PC-3 (cell line): ENCODE measurements around the gene SDF2. TPM values are rescaled to one million over a fixed set of nuclear protein-coding genes. Genes with fewer than 3 reads are reported as not detected.

Source experiments
- ATAC-seq: fragments of 200-7000 bp; cut with Tn5 transposase; 2 replicates; pipeline ENCODE4 v1.9.1; 2020; ENCODE audit warnings: mild to moderate bottlenecking, moderate library complexity
- BruUV-seq: library from RNA; stranded (reverse); fragments of 400-500 nt; replicated peaks from 2 replicates; lab custom pipeline; 2021; lab: Mats Ljungman, UMichigan
- CTCF ChIA-PET: fragments of 300-600 bp; sonication (Branson Sonifier 250); formaldehyde crosslinking; loops from one replicate; lab custom pipeline; 2022; ENCODE audit warnings: antibody characterized with exemption; lab: Charles Lee
- POLR2A ChIA-PET: fragments of 300-600 bp; sonication (Branson Sonifier 250); formaldehyde crosslinking; loops from one replicate; lab custom pipeline; 2022; ENCODE audit warnings: antibody characterized with exemption; ENCODE audit not compliant: unreplicated experiment; lab: Charles Lee
- DNase-seq: peaks from one replicate; pipeline ENCODE4 v3.0.0-alpha.2; 2015
- H2AFZ ChIP-seq: fragments of 300-600 bp; sonication (generic); 2 replicates; pipeline ENCODE4 v1.6.0; 2016; ENCODE audit warnings: antibody characterized with exemption, low read length
- H3F3A ChIP-seq: fragments of 300-600 bp; sonication (generic); one replicate; pipeline ENCODE4 v1.6.0; 2017; ENCODE audit warnings: antibody characterized with exemption, low read length, control low read depth, mild to moderate bottlenecking; ENCODE audit not compliant: unreplicated experiment
- H3K27ac ChIP-seq: fragments of 300-600 bp; sonication (generic); 2 replicates; pipeline ENCODE4 v1.5.1; 2016; ENCODE audit warnings: mild to moderate bottlenecking, low read length
- H3K27me3 ChIP-seq: fragments of 300-600 bp; sonication (generic); 2 replicates; pipeline ENCODE4 v1.6.1; 2016; ENCODE audit warnings: low read length, mixed read lengths
- H3K36me3 ChIP-seq: fragments of 300-600 bp; sonication (generic); 2 replicates; pipeline ENCODE4 v1.6.1; 2016; ENCODE audit warnings: low read depth, mixed run types, low read length, mixed read lengths
- H3K4me1 ChIP-seq: fragments of 300-600 bp; sonication (generic); 2 replicates; pipeline ENCODE4 v1.5.1; 2016; ENCODE audit warnings: low read length; ENCODE audit not compliant: insufficient read depth
- H3K4me2 ChIP-seq: fragments of 300-600 bp; sonication (generic); 2 replicates; pipeline ENCODE4 v1.6.0; 2016; ENCODE audit warnings: low read length
- H3K4me3 ChIP-seq: fragments of 300-600 bp; sonication (generic); 2 replicates; pipeline ENCODE4 v1.5.1; 2016; ENCODE audit warnings: mild to moderate bottlenecking, low read length, mixed read lengths
- H3K79me2 ChIP-seq: fragments of 300-600 bp; sonication (generic); 2 replicates; pipeline ENCODE4 v1.6.1; 2017; ENCODE audit warnings: low read length, mixed read lengths
- H3K9ac ChIP-seq: fragments of 300-600 bp; sonication (generic); 2 replicates; pipeline ENCODE4 v1.6.0; 2016; ENCODE audit warnings: mild to moderate bottlenecking, low read length
- H3K9me2 ChIP-seq: fragments of 300-600 bp; sonication (generic); replicated peaks from 2 replicates; pipeline ENCODE4 v1.6.1; 2016; ENCODE audit warnings: mixed run types, low read length, mixed read lengths
- H3K9me3 ChIP-seq: fragments of 300-600 bp; sonication (generic); 2 replicates; pipeline ENCODE4 v1.6.1; 2016; ENCODE audit warnings: low read length, mixed read lengths
- H4K20me1 ChIP-seq: fragments of 300-600 bp; sonication (generic); 2 replicates; pipeline ENCODE4 v1.6.1; 2016; ENCODE audit warnings: low read length, mixed read lengths
- CTCF ChIP-seq: fragments of 300-600 bp; sonication (generic); conservative IDR thresholded peaks from 2 replicates; pipeline ENCODE4 v1.5.1; 2017; ENCODE audit warnings: antibody characterized with exemption, low read depth, mild to moderate bottlenecking, low read length
- EZH2 ChIP-seq: fragments of 300-600 bp; sonication (generic); IDR thresholded peaks from one replicate; pipeline ENCODE4 v1.6.1; 2017; ENCODE audit warnings: antibody characterized with exemption, mild to moderate bottlenecking, low read length; ENCODE audit not compliant: unreplicated experiment
- EZH2phosphoT487 ChIP-seq: fragments of 300-600 bp; sonication (generic); IDR thresholded peaks from 2 replicates; pipeline ENCODE4 v1.6.1; 2018; ENCODE audit warnings: mild to moderate bottlenecking, antibody characterized with exemption, low read length, borderline replicate concordance
- intact Hi-C: fragments of 100-400 bp; cut with micrococcal nuclease; formaldehyde crosslinking; loops from 2 replicates; pipeline ENCODE4 v1.9.0; 2023
- total RNA-seq: library from RNA; depleted of rRNA; stranded (reverse); fragments of >200 nt; gene quantifications from 2 replicates; pipeline ENCODE4 v1.2.3, GENCODE V29; 2014

SDF2 gene
- total RNA-seq, 1 experiment from 2014 or later = 34.0 TPM

- no peaks in the 10 kb centered on the region for H3F3A ChIP-seq
- no peak overlapping the region for H3K4me2 ChIP-seq
- TF ChIP-seq EZH2phosphoT487 = no peak
- no peak for TF ChIP-seq EZH2
- no peak for TF ChIP-seq CTCF
- DNase-seq (no peak), ATAC-seq (no peak)
- H3K9me3 ChIP-seq = no peaks in the 10 kb centered on the region
- no peak overlapping the region for H2AFZ ChIP-seq
- H3K79me2 ChIP-seq = no peaks in the 10 kb centered on the region
- H3K9me2 ChIP-seq = no peaks in the 10 kb centered on the region
- no peaks in the 10 kb centered on the region for H4K20me1 ChIP-seq
- no TSS peak for BruUV-seq
- intact Hi-C loops = no loop called here
- H3K9ac ChIP-seq = no peak overlapping the region
- peaks cover 40% of the 10 kb centered on the region for H3K36me3 ChIP-seq
- H3K4me1 ChIP-seq = no peaks in the 10 kb centered on the region
- no peak overlapping the region for H3K4me3 ChIP-seq
- H3K27ac ChIP-seq = no peak overlapping the region
- ChIA-PET CTCF (no interaction called here), POLR2A (no interaction called here)
- no peaks in the 10 kb centered on the region for H3K27me3 ChIP-seq
Measured at GRCh38 chr17:28622186-28622585, 39.5 kb downstream of the SDF2 start.

- H2AFZ ChIP-seq = no peak overlapping the region
- no peaks in the 10 kb centered on the region for H3K9me2 ChIP-seq
- H3K79me2 ChIP-seq = no peaks in the 10 kb centered on the region
- H3K4me2 ChIP-seq = no peak overlapping the region
- ChIA-PET POLR2A (no interaction called here), CTCF (no interaction called here)
- no peaks in the 10 kb centered on the region for H3K4me1 ChIP-seq
- H3K36me3 ChIP-seq = peaks cover 54% of the 10 kb centered on the region
- H3K9me3 ChIP-seq = no peaks in the 10 kb centered on the region
- ATAC-seq = no peak
- BruUV-seq = no TSS peak
- no peak for DNase-seq
- TF ChIP-seq CTCF (no peak), EZH2 (no peak), EZH2phosphoT487 (no peak)
- intact Hi-C loops = no loop called here
- H3K27ac ChIP-seq = no peak overlapping the region
- H3K9ac ChIP-seq = no peak overlapping the region
- H3K4me3 ChIP-seq = no peak overlapping the region
- H3F3A ChIP-seq = no peaks in the 10 kb centered on the region
- H3K27me3 ChIP-seq = no peaks in the 10 kb centered on the region
- H4K20me1 ChIP-seq = no peaks in the 10 kb centered on the region
Measured at GRCh38 chr17:28620010-28620409, 41.7 kb downstream of the SDF2 start.

- TF ChIP-seq EZH2 (no peak), EZH2phosphoT487 (no peak)
- H3K9ac ChIP-seq = no peak overlapping the region
- H3K36me3 ChIP-seq = peaks cover 43% of the 10 kb centered on the region
- no peaks in the 10 kb centered on the region for H3K9me2 ChIP-seq
- H3K27ac ChIP-seq = no peak overlapping the region
- no peaks in the 10 kb centered on the region for H3K4me1 ChIP-seq
- H3K4me3 ChIP-seq = no peak overlapping the region
- ATAC-seq (no peak), DNase-seq (no peak)
- no TSS peak for BruUV-seq
- POLR2A ChIA-PET = no interaction called here
- H3K79me2 ChIP-seq = no peaks in the 10 kb centered on the region
- CTCF ChIA-PET = no interaction called here
- H2AFZ ChIP-seq = no peak overlapping the region
- H3F3A ChIP-seq = no peaks in the 10 kb centered on the region
- no peaks in the 10 kb centered on the region for H4K20me1 ChIP-seq
- intact Hi-C loops = no loop called here
- no peaks in the 10 kb centered on the region for H3K27me3 ChIP-seq
- no peaks in the 10 kb centered on the region for H3K9me3 ChIP-seq
- no peak overlapping the region for H3K4me2 ChIP-seq
Measured at GRCh38 chr17:28618464-28618863, 43.2 kb downstream of the SDF2 start.
